Stimulated activated CD8-positive, alpha-beta memory T cell treated with anti-CD3 and anti-CD28 coated beads, Interleukin-7, amount 100 ng/mL, for 1 hour (primary cell): ENCODE results near the gene DCDC1.

Experiments used
- DNase-seq, 2 donors: peaks; one replicate each; pipeline ENCODE4 v3.0.0-alpha.2; 2020; ENCODE audit warnings: low read depth in 2 of 2

The DCDC1 gene

DNA sequence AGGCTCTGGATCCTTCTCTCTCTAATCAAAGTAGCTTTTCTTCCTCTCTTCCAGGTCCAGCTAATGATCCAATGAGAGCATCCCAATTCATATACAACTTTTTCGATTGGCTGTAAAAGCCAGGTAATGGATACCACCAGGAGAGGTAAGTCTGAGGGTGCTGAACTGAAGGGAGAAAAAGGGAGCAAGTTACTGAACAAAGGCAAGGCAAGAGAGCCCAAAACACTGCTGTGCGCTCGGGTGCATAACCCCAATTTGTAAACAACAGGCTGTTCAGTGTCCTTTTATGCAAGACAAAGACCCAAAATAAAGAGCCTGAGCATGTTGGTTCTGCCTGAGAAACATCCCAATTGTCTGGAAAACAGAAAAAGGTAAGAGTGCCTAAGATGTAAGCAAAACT lies 260.1 kb downstream of the DCDC1 start:
- no peak for DNase-seq

- no peak for DNase-seq
Measured at GRCh38 chr11:31107649-31108048, 261.9 kb downstream of the DCDC1 start.

GRCh38 chr11:31106968-31107576 lies 262.5 kb downstream of the DCDC1 start:
- peak in 1 of 2 donors; percentile 12 for DNase-seq

GRCh38 chr11:31106326-31106725 lies 263.2 kb downstream of the DCDC1 start:
- no peak for DNase-seq

GRCh38 chr11:31102875-31103274 lies 266.7 kb downstream of the DCDC1 start:
- DNase-seq: no peak

DNA sequence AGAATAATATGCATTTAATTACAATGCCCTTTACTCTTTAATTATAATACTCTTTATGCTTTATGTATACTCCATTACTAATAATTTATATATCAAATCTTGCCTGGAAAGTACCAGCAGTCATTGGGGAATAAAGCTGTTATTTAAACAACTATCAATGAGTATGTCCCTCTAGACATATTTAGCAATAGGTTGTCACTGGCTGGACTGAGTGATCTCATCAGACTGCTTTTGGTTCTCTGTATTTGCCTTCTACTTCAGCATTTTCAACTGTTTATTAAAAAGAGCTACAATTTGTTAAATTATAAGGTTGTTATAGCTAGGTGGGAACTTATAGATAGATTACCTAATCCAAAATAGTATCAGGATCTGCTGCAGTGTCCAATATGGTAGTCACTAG lies 267.2 kb downstream of the DCDC1 start:
- DNase-seq: no peak

DNA sequence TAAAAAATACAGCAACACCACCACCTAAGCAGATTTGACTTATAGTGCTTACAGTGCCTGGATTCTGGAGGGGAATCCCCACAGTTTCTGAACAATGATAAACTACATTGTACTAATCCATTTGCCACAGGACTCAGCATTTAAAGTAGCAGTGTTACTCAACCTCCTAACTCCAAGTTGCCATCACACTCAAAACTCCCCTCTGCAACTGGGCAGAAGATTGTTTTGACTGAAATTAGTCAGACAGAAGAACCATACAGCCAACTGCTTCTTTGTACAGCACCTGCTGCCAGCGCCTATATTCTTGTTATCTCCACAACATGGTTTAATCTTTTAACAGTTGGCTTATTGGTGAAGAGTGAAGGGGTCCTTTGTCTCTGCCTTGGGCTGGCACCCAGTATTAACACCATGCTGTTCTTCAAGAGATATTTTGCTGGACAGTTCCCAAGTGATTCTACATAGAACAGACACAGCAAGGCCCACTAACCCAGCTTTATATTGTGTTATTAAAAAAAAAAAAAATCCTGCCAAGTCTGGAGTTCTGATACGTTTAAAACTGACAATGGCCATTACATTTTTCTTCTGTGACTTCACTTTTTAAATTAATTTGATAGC lies 273.2 kb downstream of the DCDC1 start:
- no peak for DNase-seq

DNA sequence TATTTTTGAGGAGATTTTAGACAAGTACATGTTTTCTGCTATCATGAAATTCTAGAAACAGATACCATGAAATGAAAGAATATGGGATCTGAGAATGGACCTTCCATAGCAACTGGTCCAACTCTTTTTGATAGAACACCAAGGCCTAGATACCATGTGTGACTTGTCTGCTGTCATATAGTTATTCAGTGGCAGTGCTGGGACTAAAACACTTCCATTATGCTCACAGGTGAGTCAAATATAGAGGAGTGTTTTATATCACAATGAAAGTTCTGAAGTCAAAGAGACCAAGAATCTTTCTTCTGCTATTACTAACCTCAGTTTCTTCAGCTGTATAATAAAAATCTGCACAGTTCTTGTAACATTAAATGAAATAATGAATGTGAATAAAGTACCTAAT lies 276.9 kb downstream of the DCDC1 start:
- DNase-seq: no peak

DNA sequence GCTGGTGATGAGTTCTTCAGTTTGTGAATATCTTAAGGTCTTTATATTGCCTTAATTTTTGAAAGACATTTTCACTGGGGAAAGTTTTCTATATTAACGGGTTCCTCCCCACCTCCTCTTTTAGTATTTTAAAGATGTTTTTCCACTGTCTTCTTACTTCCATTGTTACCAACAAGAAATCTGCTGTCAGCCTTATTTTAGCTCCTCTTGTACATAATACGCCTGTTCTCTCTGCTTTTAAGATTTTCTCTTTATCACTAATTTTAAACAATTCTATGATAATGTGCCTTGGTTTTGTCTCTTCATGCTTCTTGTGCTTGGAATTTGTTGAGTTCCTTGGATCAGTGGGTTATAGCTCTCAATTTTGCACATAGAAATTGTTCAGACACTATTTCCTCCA lies 280.4 kb downstream of the DCDC1 start:
- no peak for DNase-seq

DNA sequence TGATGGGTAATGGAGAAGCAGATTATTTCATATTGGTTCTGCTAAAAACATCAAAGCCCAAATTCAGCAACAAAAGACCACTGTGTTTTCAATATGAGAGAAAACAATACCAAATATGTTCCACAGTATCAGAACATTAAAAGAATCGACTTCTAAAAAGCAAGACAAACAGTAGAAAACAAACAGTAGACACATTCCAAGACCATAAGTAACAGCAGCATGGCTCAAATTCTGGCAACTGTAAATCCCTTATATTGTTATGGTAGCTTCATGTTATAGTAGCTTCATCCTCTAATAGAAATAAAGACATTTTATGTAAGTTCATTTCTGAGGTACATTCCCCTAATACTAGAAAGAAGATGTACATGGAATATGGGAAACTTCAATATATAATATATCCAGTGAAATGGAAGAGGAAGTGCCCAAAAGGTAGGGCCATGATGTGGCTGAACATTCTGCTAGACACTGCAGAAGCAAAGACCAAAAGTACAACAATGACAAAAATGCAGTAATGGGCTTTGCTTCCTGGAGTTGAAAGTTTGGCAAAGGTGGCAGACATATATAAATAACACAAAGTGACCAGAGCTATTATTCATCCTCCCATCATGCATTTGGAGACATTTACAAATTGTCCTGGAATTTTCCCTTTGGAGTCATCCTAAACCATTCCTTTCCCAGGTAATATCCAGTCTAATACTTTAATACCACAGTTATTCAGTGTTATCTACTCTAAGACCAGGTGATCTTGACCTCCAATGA lies 299.9 kb downstream of the DCDC1 start:
- DNase-seq: no peak

DNA sequence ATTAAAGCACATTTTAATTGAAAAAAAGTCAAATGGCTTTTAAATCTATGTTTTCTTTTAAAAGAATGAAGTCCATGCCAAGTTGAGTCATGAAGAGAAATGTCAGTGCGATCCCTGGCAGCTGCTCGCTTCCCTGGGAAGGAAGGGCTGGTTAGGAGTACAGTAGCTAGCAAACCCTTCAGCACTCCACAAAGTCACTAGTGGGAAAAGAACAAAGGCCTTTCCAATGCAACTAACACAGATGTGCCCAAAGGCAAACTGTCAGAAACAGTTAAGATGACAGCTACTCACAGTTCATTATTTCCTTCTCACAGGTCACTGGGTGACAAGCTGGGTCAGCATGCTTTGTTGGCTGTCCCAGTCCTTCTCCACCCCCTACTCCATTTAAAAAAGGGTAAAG lies 308.7 kb downstream of the DCDC1 start:
- DNase-seq: no peak

DNA sequence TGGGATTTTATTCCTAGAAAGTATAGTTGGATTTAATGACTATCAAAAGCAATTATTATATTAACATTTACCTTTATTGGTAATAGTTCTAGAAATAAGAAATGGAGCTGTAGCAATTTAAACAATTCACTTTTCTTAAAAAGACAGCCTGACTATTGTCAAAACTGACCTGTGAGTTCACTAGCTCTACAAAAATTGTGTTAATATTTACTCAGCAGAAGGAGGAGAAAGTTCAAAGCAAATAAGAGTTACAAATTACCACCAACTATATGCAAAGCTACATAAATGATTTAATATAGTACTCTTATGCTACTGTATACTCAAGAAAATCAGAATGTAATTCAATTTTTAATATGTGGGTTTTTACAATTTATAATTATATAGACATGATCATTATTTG lies 310.0 kb downstream of the DCDC1 start:
- DNase-seq: no peak

- no peak for DNase-seq
Measured at GRCh38 chr11:31050061-31050765, 319.3 kb downstream of the DCDC1 start.

GRCh38 chr11:31045335-31045734 lies 324.2 kb downstream of the DCDC1 start:
- DNase-seq: no peak

GRCh38 chr11:31030138-31030792 lies 339.3 kb downstream of the DCDC1 start:
- no peak for DNase-seq

- DNase-seq: no peak
Measured at GRCh38 chr11:31026315-31026714, 343.2 kb downstream of the DCDC1 start.

- no peak for DNase-seq
Measured at GRCh38 chr11:31022080-31022479, 347.5 kb downstream of the DCDC1 start.

GRCh38 chr11:31019786-31020185 lies 349.8 kb downstream of the DCDC1 start:
- DNase-seq: no peak

GRCh38 chr11:31005202-31005601 lies 364.3 kb downstream of the DCDC1 start:
- no peak for DNase-seq

- DNase-seq: no peak
Measured at GRCh38 chr11:31001427-31001826, 368.1 kb downstream of the DCDC1 start.

GRCh38 chr11:31000381-31000780 lies 369.2 kb downstream of the DCDC1 start:
- no peak for DNase-seq

GRCh38 chr11:30992513-30992849 lies 377.1 kb downstream of the DCDC1 start:
- no peak for DNase-seq
